OCI-LY7 (cell line): ENCODE measurements around the gene CIZ1.

Experiments
- CTCF ChIP-seq: fragments of 200-600 bp; sonication (generic); conservative IDR thresholded peaks from 2 replicates; pipeline ENCODE4 v1.5.1; 2014; ENCODE audit warnings: mild to moderate bottlenecking, antibody characterized with exemption, low read length, moderate library complexity, mixed read lengths
- EZH2phosphoT487 ChIP-seq: fragments of 200-600 bp; sonication (generic); IDR thresholded peaks from 2 replicates; pipeline ENCODE4 v1.6.1; 2018; ENCODE audit warnings: low read depth, borderline replicate concordance, mild to moderate bottlenecking, mixed run types, antibody characterized with exemption, low read length, moderate library complexity, mixed read lengths

GRCh38 chr9:128180001-128180400 is 11.4 kb downstream of the CIZ1 start:
- TF ChIP-seq CTCF (no peak), EZH2phosphoT487 (no peak)
